Measurements from ENCODE around the gene CALD1.

Gene CALD1

GRCh38 chr7:134750083-134751062 is 29.1 kb upstream of the CALD1 start:
- H3K27ac ChIP-seq, result no peak overlapping the region
- TF ChIP-seq ZFX (IDR thresholded peaks at IDR 0.05; ENCODE audit: borderline replicate concordance) (no peak), CTCF (IDR thresholded peaks at IDR 0.05) (peak; percentile 96)

- TF ChIP-seq ZFX (IDR thresholded peaks at IDR 0.05; ENCODE audit: borderline replicate concordance), result no peak
- TF ChIP-seq CTCF (IDR thresholded peaks at IDR 0.05), result no peak
- no peak overlapping the region for H3K27ac ChIP-seq
Measured at GRCh38 chr7:134752006-134752760, 27.3 kb upstream of the CALD1 start.

GRCh38 chr7:134755422-134756022 is 23.9 kb upstream of the CALD1 start:
- no peak overlapping the region for H3K27ac ChIP-seq
- TF ChIP-seq ZFX (IDR thresholded peaks at IDR 0.05; ENCODE audit: borderline replicate concordance) (no peak), CTCF (IDR thresholded peaks at IDR 0.05) (peak; percentile 76)

GRCh38 chr7:134757938-134758337 is 21.5 kb upstream of the CALD1 start:
- no peak overlapping the region for H3K27ac ChIP-seq
- TF ChIP-seq ZFX (IDR thresholded peaks at IDR 0.05; ENCODE audit: borderline replicate concordance), result no peak
- no peak for TF ChIP-seq CTCF (IDR thresholded peaks at IDR 0.05)

- TF ChIP-seq CTCF (IDR thresholded peaks at IDR 0.05) (no peak), ZFX (IDR thresholded peaks at IDR 0.05; ENCODE audit: borderline replicate concordance) (no peak)
- H3K27ac ChIP-seq, result no peak overlapping the region
Measured at GRCh38 chr7:134758981-134759380, 20.5 kb upstream of the CALD1 start.

GRCh38 chr7:134761266-134761665 is 18.2 kb upstream of the CALD1 start:
- TF ChIP-seq CTCF (IDR thresholded peaks at IDR 0.05) (no peak), ZFX (IDR thresholded peaks at IDR 0.05; ENCODE audit: borderline replicate concordance) (no peak)
- no peak overlapping the region for H3K27ac ChIP-seq
